Stimulated activated CD4-positive, alpha-beta T cell treated with anti-CD3 and anti-CD28 coated beads, Interleukin-4, amount 100 ng/mL, for 4 hours (primary cell): ENCODE data around the gene ARHGAP1.
"Not testable (repeated sequence)": the region's sequence is repeated elsewhere in the genome, so short reads cannot be mapped to it uniquely, and the experiment has no call there.

Experiments
- DNase-seq, 2 experiments: peaks; one replicate each; pipeline ENCODE4 v3.0.0-alpha.2; 2020

Gene ARHGAP1

GRCh38 chr11:46671958-46672315 is 28.5 kb downstream of the ARHGAP1 start:
- DNase-seq, result no peak

GRCh38 chr11:46670521-46670920 is 29.9 kb downstream of the ARHGAP1 start:
- DNase-seq, result not testable (repeated sequence)

DNA sequence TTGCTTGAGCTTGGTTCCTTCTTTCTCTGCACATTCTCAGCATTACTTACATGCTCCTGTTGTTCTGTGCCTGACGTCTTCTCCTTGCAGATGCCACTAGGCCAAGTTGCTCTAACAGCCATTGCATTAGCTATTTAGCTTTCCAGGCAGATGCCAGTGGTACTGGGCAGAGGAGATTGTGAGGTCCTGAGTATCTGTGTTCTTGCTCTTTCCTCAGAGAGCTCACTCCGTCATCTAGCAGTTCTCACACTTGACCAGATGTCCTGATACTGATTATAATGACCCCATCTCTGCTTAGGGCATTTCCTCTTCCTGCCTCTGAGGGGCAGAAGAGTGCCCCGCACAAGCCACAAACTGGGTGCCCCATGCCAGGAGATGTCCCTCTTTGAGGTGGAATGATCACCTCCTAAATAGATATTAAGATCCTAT is 30.7 kb downstream of the ARHGAP1 start:
- DNase-seq, result no peak

DNA sequence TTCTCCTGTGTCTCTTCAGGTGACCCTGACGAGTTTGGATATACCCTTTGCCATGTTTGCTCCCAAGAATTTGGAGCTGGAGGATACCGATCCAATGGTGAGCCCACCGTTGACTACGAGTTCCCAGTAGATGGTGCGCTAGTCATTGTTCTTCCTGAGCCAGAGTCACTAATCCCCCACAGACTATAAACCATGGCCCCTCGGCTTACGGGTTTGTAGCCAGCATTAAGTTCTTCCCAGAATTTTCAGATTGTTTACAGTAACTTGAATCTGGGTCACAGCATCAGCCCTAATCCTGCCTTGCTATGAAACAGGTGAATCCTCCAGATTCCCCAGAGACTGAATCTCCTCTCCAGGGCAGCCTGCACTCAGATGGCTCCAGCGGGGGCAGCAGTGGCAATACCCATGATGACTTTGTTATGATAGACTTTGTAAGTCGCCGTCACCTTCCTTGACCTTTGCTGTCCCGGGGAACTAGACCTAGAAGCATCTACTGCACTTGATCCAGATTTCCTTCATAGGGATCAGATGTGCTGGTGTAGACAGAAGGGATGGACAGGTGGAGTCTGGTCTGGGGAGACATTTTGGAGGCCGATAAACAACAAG is 31.8 kb downstream of the ARHGAP1 start:
- DNase-seq, result no peak

DNA sequence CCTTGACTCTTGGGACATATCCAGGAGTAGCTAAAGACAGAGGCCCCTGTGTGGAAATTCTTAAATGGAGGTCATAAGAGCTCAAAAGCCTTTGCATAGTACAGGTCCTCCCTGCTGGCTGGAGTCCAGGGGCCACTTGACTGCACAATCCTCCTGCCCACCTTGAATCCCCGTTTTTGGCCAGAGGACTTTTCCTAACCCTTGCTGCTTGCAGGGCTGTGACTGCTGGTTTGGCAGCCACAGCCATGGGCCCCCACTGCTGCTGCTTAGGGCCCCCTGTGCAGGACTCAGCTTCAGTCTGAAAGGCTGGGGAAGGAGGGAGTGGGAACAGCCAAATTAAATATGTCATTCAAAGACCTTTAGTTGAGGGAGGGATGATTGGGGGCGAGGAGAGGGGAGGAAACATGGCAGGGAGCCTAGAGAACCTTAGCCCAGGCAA is 33.4 kb downstream of the ARHGAP1 start:
- DNase-seq, result no peak

DNA sequence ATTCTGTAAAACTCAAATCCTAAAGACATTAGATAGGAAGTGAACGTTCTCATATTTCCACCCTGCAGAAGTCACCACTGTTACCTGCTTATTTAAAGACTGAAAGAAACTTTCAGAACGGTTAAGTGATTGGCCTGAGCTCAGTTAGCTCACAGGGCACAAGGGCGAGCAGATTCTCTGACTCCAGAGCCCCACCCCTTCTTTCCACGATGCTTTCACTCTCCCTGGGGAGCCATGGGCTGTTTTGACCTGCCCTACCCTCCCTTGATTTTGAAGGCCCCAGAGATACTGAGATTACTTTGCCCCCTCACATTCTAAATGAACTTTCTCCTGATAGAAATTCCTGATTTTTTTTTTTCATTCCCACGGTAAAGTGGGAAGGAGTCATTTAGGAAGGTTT is 33.9 kb downstream of the ARHGAP1 start:
- no peak for DNase-seq

DNA sequence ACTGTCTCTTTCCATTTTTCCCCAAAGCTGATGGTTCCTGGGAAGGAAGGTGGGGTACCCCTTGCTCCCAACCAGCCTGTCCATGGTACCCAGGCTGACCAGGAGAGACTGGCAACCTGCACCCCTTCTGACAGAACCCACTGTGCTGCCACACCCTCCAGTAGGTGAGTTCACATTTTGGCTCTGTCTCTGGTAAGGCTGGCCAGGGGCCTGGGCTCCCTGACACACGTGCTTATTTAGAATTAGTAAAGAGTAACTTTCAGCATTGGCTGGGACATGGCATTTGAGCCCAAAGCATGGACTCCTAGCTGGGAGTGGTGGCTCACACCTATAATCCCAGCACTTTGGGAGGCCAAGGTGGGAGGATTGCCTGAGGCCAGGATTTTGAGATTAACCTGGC is 35.1 kb downstream of the ARHGAP1 start:
- DNase-seq, result no peak

DNA sequence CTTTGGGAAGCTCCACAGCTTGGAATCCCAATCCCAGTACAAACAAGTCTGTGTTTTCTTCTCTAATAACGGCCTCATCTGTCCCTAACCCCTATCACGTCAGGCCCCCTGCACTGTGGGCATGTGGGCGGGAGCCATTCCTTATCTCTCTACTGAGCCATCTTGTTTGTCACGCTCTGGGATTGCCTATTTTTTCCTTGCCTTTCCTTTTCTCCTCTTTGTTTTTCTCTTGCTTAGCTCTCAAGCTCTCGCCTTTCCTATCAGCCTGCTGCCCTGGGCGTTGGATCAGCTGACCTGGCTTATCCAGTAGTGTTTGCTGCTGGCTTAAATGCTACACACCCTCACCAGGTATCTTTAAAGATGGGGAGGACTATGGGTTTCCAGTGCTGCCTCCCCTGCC is 35.8 kb downstream of the ARHGAP1 start:
- DNase-seq, result no peak

DNA sequence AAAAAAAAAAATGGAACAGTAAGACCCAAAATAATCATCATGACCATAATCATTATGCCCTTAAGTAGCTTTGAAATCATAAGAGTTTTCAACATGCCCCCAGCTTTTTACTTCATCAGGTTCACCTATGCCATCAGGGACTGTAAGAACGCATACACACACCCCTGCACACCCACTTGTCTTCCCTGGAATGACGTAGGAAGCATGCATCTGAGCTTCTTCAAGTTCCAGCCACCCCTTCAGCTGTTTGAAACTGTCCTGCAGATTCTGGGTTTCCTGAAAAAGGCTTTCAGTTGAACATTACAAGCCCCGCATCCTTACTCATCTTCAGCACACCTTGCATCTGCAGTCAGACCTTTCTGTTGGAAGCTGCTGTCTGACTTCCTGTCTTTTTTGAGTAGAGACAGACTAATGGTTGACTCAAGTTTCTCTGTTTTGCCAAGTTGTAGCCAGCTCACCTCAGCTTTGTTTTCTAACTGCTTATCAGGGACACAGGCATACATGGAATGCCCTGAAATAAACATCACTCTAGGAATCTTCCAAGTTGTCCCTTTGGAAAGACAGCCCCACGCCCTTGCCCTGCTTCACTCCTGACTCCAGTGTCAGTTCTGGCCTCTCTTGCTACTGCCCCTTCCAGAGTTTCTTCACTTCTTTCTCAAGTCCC is 37.0 kb downstream of the ARHGAP1 start:
- DNase-seq, result no peak

DNA sequence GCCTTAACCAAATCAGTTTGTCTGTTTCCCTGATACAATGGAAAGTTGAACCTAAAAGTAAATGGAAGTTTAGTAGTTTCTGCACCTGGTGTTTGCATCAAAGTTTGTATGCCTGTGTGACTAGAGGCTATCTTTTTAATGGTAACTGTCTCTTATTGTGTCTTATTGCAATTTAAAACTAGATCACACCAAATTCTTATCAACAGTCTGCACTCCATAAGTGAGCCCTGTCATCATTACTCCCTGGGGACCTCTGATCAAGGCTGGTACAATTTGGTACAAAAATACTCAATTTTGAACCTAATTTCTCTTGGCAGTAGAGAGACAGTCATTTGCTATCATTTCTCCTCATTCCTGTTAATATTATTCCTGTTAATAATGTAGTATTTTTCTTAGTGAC is 38.1 kb downstream of the ARHGAP1 start:
- DNase-seq, result no peak

GRCh38 chr11:46661836-46662235 is 38.6 kb downstream of the ARHGAP1 start:
- DNase-seq, result no peak

DNA sequence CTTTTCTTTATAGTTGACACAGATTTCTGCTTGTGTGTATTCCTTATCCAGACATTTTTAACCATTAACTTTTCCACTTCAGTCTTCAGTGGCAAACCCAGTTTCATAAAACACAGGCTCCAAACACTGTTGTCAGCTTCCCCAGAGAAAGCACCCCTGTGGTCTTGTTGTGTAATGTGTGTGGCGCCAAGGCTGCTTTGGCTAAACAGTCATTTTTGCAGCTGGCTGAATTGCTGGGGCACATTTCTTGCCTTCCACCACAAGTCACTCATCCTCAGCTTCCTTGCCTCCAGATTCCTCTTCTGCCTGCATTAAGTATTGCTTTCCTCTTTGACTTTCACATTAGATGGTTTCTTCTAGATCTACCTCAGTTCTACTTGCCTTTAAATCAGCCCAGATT is 40.5 kb downstream of the ARHGAP1 start:
- DNase-seq, result no peak

DNA sequence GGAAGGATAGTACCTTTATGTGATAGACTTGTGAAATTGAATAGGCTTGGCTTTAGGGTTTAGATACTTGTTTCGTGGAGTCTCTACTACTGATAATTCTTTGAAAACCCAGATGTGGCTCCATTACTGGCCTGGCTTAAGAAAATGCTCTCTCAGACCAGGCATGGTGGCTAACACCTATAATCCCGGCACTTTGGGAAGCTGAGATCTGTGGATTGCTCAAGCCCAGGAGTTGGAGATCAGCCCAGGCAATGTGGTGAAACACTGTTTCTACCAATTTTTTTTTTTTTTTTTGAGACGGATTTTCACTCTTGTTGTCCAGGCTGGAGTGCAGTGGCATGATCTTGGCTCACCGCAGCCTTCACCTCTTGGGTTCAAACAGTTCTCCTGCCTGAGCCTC is 42.2 kb downstream of the ARHGAP1 start:
- no peak for DNase-seq

DNA sequence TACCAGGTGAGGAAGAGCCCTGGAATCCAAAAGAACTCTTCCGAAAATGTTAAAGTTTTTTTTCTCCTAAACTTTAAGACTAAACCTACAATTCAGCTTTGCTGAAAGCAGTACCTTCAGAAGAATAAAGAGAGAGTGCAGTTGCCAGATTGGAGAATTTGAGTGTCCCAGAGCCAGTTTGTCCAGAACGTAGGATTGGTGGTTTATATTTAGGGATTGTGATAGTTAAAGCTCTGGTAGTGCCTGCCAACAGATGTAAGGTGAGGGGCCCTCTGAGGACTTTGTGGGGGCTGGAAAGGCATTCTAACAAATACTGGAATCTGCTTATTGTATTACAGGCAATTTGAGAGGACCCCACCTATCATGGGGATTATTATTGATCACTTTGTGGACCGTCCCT is 43.2 kb downstream of the ARHGAP1 start:
- no peak for DNase-seq

- no peak for DNase-seq
Observed at GRCh38 chr11:46655631-46656030, 44.8 kb downstream of the ARHGAP1 start.

DNA sequence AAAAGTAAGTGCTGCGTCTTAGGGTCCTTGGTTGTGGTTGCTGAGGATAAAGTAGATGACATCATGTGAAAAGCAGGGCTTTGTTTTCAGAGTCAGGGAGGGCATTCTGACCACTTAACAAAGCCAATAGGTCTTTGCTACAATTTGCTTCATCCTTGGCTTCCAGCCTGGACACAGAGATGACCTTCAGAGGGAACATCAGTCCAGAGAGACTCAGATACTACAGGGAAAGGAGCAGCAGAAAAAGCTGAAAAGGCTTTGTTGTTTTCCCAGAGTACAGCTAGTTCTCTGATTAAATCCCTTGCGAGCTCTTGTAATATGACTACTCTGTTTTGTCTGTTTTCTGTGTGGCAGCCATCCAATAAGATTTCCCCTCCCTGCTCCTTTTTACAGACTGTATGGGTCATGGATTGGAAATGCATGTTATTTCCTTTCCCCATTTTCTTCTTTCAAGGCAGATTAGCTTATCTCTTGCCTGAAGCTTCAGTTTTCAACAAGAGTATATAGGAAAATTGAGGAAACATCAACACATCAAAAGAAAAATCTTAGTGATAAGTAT is 51.2 kb downstream of the ARHGAP1 start:
- DNase-seq, result no peak

DNA sequence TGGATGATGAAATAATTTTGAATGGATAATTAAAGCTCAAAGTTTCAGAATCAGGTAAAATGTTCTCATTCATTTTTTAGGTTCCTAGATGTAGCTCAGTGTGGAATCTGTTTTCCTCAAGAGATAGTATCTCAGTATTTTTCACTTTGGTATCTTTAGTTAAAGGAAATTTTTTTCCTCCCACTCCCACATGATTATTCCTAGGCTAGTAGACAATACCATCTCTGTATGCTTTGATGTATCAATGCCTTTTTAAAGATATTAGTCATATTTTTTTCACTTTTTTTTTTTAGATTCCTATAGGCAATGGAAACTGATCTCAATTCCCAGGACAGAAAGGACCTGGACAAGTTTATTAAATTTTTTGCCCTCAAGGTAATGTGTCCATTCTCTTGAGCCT is 56.4 kb downstream of the ARHGAP1 start:
- no peak for DNase-seq

- DNase-seq, result no peak
Observed at GRCh38 chr11:46643531-46643930, 56.9 kb downstream of the ARHGAP1 start.

GRCh38 chr11:46642627-46643335 is 57.6 kb downstream of the ARHGAP1 start:
- no peak for DNase-seq

DNA sequence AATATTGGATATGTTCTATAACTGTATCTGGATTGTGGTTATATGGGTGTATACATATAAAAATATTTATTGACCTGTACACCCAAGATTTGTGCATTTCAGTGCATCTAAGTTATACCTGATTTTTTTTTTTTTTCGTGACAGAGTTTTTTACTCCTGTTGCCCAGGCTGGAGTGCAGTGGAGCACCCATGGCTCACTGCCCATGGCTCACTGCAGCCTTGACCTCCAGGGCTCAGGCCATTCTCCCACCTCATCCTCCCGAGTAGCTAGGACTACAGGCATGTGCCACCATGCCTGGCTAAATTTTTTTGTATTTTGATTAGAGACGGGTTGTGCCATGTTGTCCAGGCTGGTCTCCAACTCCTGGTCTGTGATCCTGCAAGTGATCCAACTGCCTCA is 58.8 kb downstream of the ARHGAP1 start:
- DNase-seq, result no peak

DNA sequence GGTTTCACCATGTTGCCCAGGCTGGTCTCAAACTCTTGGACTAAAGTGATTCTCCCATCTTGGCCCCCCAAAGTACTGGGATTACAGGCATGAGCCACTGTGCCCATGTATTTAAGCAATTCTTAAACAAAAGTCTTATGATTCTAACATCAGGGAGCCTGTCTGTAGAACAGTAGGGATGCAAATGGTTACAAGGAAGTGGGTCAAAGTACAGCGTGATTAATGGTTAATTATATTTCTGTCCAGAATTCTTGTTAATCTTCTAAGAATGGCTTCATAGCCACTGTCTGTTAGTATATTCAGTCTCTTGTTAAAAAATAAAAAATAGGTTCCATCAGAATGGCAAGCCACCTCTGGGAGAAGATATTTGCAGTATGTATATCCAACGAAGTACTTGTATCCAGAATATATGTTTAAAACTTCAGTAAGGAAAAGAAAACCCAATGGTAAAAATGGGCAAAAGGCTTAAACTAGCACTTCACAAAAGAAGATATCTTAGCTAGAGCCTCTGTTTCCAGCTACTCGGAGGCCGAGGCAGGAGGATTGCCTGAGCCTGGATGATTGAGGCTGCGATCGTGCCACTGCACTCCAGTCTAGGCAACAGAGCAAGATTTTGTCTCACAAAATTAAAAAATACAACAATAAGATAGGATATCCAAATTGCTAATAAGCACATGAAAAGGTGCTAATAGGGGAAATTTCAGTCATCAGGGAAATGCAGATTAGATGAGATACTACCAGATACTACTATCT is 60.2 kb downstream of the ARHGAP1 start:
- DNase-seq, result no peak

DNA sequence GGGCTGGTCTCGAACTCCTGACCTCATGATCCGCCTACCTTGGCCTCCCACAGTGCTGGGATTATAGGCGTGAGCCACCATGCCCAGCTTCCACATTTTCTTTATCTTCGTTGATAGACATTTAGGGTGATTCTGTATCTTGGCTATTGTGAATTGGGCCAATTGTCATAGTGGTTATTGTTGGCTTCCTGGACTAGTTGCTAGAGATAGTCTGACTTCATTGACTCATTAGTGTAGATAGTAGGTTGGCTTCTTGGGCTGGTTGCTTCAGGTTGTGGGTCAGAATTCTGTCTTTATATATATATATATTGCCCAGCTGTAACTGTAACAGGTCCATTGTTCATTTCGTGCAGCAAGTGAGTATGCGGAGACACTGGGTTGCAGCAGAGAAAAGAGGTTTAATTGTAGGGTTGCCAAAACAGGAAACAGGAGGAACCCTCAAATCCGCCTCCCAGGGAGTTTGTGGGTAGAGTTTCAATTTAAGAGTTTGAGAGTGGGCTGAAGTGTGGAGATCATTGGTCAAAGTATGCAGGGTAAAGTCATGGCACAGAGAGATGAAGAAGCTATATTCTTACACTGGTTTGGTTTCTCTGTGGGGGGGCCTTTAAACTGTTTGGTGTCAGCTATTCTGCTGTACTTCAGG is 61.1 kb downstream of the ARHGAP1 start:
- DNase-seq, result no peak

GRCh38 chr11:46637546-46637945 is 62.9 kb downstream of the ARHGAP1 start:
- DNase-seq, result no peak
